Caco-2 (cell line): ENCODE results near the gene C5orf15. TPM values are rescaled to one million over a fixed set of nuclear protein-coding genes. Genes with fewer than 3 reads are reported as not detected.

Experiments used
- BruUV-seq: library from RNA; stranded (reverse); fragments of 400-500 nt; replicated peaks from 2 replicates; lab custom pipeline; 2021; lab: Mats Ljungman, UMichigan
- CTCF ChIA-PET: fragments of 300-600 bp; sonication (Branson Sonifier 250); formaldehyde crosslinking; loops from one replicate; lab custom pipeline; 2022; ENCODE audit warnings: antibody characterized with exemption; lab: Charles Lee
- POLR2A ChIA-PET: fragments of 300-600 bp; sonication (Branson Sonifier 250); formaldehyde crosslinking; loops from one replicate; lab custom pipeline; 2022; ENCODE audit warnings: antibody characterized with exemption; lab: Charles Lee
- DNase-seq, 2 experiments: peaks; one replicate each; pipeline versions ENCODE4 v3.0.0 to v3.0.0-alpha.2; 2020 to 2022
- H3K27me3 ChIP-seq: replicated peaks from 2 replicates; pipeline ENCODE4 v1.6.0; 2011; ENCODE audit warnings: low read length; ENCODE audit not compliant: control insufficient read depth, insufficient read depth
- H3K36me3 ChIP-seq: 2 replicates; pipeline ENCODE4 v1.5.1; 2011; ENCODE audit warnings: low read length; ENCODE audit not compliant: control insufficient read depth, insufficient read depth
- H3K4me1 ChIP-seq: fragments of 250-450 bp; sonication (Bioruptor Pico); 2 replicates; pipeline ENCODE4 v1.5.1; 2020; ENCODE audit warnings: mild to moderate bottlenecking
- H3K4me3 ChIP-seq: 2 replicates; pipeline ENCODE4 v1.5.1; 2011; ENCODE audit warnings: low read depth, mild to moderate bottlenecking, control low read depth, low read length
- H3K9me3 ChIP-seq: fragments of 250-450 bp; sonication (Bioruptor Pico); 2 replicates; pipeline ENCODE4 v1.5.1; 2020; ENCODE audit warnings: mild to moderate bottlenecking, moderate library complexity
- H3K27ac Mint-ChIP-seq: one replicate; pipeline ENCODE4 v1.8.0; 2022; ENCODE audit warnings: mixed read lengths; ENCODE audit not compliant: unreplicated experiment
- H3K27me3 Mint-ChIP-seq: one replicate; pipeline ENCODE4 v1.8.0; 2022; ENCODE audit warnings: mixed read lengths; ENCODE audit not compliant: insufficient read depth, unreplicated experiment
- H3K36me3 Mint-ChIP-seq: one replicate; pipeline ENCODE4 v1.8.0; 2022; ENCODE audit warnings: mild to moderate bottlenecking, mixed read lengths; ENCODE audit not compliant: insufficient read depth, unreplicated experiment
- H3K4me1 Mint-ChIP-seq: one replicate; pipeline ENCODE4 v1.8.0; 2022; ENCODE audit warnings: low read depth, mixed read lengths; ENCODE audit not compliant: unreplicated experiment
- H3K4me3 Mint-ChIP-seq: one replicate; pipeline ENCODE4 v1.8.0; 2022; ENCODE audit warnings: mild to moderate bottlenecking, moderate library complexity, mixed read lengths; ENCODE audit not compliant: unreplicated experiment
- H3K9me3 Mint-ChIP-seq: one replicate; pipeline ENCODE4 v1.8.0; 2022; ENCODE audit warnings: mixed read lengths; ENCODE audit not compliant: unreplicated experiment
- CTCF ChIP-seq, 2 experiments: fragments of 200-600 bp in 1 of 2; IDR thresholded peaks; 1 replicate in 1 of 2; 2 replicates in 1 of 2; pipeline versions ENCODE4 v1.5.1 to v1.8.0; 2011 to 2022; ENCODE audit warnings: antibody characterized with exemption in 1 of 2, control low read depth in 1 of 2, inconsistent platforms in 1 of 2, low read depth in 1 of 2, low read length in 1 of 2, mild to moderate bottlenecking in 1 of 2, moderate library complexity in 1 of 2; ENCODE audit not compliant: insufficient read depth in 1 of 2, severe bottlenecking in 1 of 2, unreplicated experiment in 1 of 2
- intact Hi-C: fragments of 100-400 bp; cut with micrococcal nuclease; formaldehyde crosslinking; loops from one replicate; pipeline ENCODE4 v1.10.0; 2022; ENCODE audit not compliant: unreplicated experiment
- total RNA-seq: library from RNA; stranded (reverse); gene quantifications from 2 replicates; pipeline ENCODE4 v1.2.3, GENCODE V29; 2022

Gene C5orf15
- total RNA-seq, 1 experiment from 2014 or later: 35.6 TPM

GRCh38 chr5:133933670-133934295 is 34.6 kb downstream of the C5orf15 start:
- H3K36me3 Mint-ChIP-seq: no peaks in the 10 kb centered on the region
- Histone ChIP-seq H3K27me3 (no peaks in the 10 kb centered on the region), H3K36me3 (no peaks in the 10 kb centered on the region), H3K4me1 (peaks cover 20% of the 10 kb centered on the region), H3K9me3 (no peaks in the 10 kb centered on the region), H3K4me3 (no peak overlapping the region)
- H3K9me3 Mint-ChIP-seq: peaks cover 17% of the 10 kb centered on the region
- BruUV-seq: no TSS peak
- H3K27me3 Mint-ChIP-seq: no peaks in the 10 kb centered on the region
- intact Hi-C loops: no loop called here
- H3K27ac Mint-ChIP-seq: no peak overlapping the region
- TF ChIP-seq CTCF (IDR thresholded peaks at IDR 0.05; ENCODE audit: insufficient read depth in 1 of 2, low read depth in 1 of 2, low read length in 1 of 2, severe bottlenecking in 1 of 2, unreplicated experiment in 1 of 2): no peak
- H3K4me1 Mint-ChIP-seq: peaks cover 7% of the 10 kb centered on the region
- H3K4me3 Mint-ChIP-seq: no peak overlapping the region
- ChIA-PET CTCF (no interaction called here), POLR2A (no interaction called here)
- no peak for DNase-seq

GRCh38 chr5:133933169-133933509 is 35.3 kb downstream of the C5orf15 start:
- ChIA-PET CTCF (no interaction called here), POLR2A (no interaction called here)
- intact Hi-C loops: no loop called here
- H3K9me3 Mint-ChIP-seq: peaks cover 17% of the 10 kb centered on the region
- no peak for TF ChIP-seq CTCF (IDR thresholded peaks at IDR 0.05; ENCODE audit: insufficient read depth in 1 of 2, low read depth in 1 of 2, low read length in 1 of 2, severe bottlenecking in 1 of 2, unreplicated experiment in 1 of 2)
- H3K27ac Mint-ChIP-seq: no peak overlapping the region
- H3K36me3 Mint-ChIP-seq: no peaks in the 10 kb centered on the region
- Histone ChIP-seq H3K4me3 (no peak overlapping the region), H3K9me3 (no peaks in the 10 kb centered on the region), H3K36me3 (no peaks in the 10 kb centered on the region), H3K27me3 (no peaks in the 10 kb centered on the region), H3K4me1 (peaks cover 13% of the 10 kb centered on the region)
- no peak overlapping the region for H3K4me3 Mint-ChIP-seq
- peaks cover 5% of the 10 kb centered on the region for H3K4me1 Mint-ChIP-seq
- no peaks in the 10 kb centered on the region for H3K27me3 Mint-ChIP-seq
- BruUV-seq: no TSS peak
- DNase-seq: no peak

GRCh38 chr5:133932441-133933168 is 35.8 kb downstream of the C5orf15 start:
- H3K27me3 Mint-ChIP-seq: no peaks in the 10 kb centered on the region

More at GRCh38 chr5:133932441-133933168, 35.8 kb downstream of the C5orf15 start:
- Mint-ChIP-seq H3K4me1 (no peaks in the 10 kb centered on the region), H3K27ac (no peak overlapping the region), H3K4me3 (no peak overlapping the region), H3K9me3 (peaks cover 17% of the 10 kb centered on the region), H3K36me3 (no peaks in the 10 kb centered on the region)
- intact Hi-C loops: no loop called here
- ChIA-PET CTCF (no interaction called here), POLR2A (no interaction called here)
- H3K4me3 ChIP-seq: no peak overlapping the region
- TF ChIP-seq CTCF (IDR thresholded peaks at IDR 0.05; ENCODE audit: insufficient read depth in 1 of 2, low read depth in 1 of 2, low read length in 1 of 2, severe bottlenecking in 1 of 2, unreplicated experiment in 1 of 2): no peak
- no peaks in the 10 kb centered on the region for H3K36me3 ChIP-seq
- peaks cover 8% of the 10 kb centered on the region for H3K4me1 ChIP-seq
- no peak for DNase-seq
- no peaks in the 10 kb centered on the region for H3K27me3 ChIP-seq
- BruUV-seq: no TSS peak
- H3K9me3 ChIP-seq: no peaks in the 10 kb centered on the region
